Neural cell (in vitro differentiated cells): ENCODE data around the gene HDDC3.

Experiments
- CTCF ChIP-seq: fragments of 450-650 bp; IDR thresholded peaks from 2 replicates; pipeline ENCODE4 v1.5.1; 2014; ENCODE audit warnings: antibody characterized with exemption, mild to moderate bottlenecking, moderate library complexity; ENCODE audit not compliant: poor library complexity, severe bottlenecking
- EP300 ChIP-seq: fragments of 450-650 bp; conservative IDR thresholded peaks from 2 replicates; pipeline ENCODE4 v1.6.1; 2014; ENCODE audit warnings: antibody characterized with exemption, mild to moderate bottlenecking, moderate library complexity; ENCODE audit not compliant: poor library complexity, severe bottlenecking
- EZH2 ChIP-seq: fragments of 200-600, 300-800 bp; shearing (Covaris generic), sonication (generic); IDR thresholded peaks from 2 replicates; pipeline ENCODE4 v1.6.1; 2014; ENCODE audit warnings: antibody characterized with exemption, low read length, borderline replicate concordance, mild to moderate bottlenecking; ENCODE audit not compliant: insufficient read depth, poor library complexity, severe bottlenecking
- POLR2AphosphoS5 ChIP-seq: IDR thresholded peaks from 2 replicates; pipeline ENCODE4 v1.6.1; 2012
- RAD21 ChIP-seq: fragments of 450-650 bp; conservative IDR thresholded peaks from 2 replicates; pipeline ENCODE4 v1.6.1; 2014; ENCODE audit warnings: antibody characterized with exemption, mild to moderate bottlenecking, moderate library complexity
- REST ChIP-seq: IDR thresholded peaks from 2 replicates; pipeline ENCODE4 v1.6.1; 2012; ENCODE audit warnings: borderline replicate concordance

DNA sequence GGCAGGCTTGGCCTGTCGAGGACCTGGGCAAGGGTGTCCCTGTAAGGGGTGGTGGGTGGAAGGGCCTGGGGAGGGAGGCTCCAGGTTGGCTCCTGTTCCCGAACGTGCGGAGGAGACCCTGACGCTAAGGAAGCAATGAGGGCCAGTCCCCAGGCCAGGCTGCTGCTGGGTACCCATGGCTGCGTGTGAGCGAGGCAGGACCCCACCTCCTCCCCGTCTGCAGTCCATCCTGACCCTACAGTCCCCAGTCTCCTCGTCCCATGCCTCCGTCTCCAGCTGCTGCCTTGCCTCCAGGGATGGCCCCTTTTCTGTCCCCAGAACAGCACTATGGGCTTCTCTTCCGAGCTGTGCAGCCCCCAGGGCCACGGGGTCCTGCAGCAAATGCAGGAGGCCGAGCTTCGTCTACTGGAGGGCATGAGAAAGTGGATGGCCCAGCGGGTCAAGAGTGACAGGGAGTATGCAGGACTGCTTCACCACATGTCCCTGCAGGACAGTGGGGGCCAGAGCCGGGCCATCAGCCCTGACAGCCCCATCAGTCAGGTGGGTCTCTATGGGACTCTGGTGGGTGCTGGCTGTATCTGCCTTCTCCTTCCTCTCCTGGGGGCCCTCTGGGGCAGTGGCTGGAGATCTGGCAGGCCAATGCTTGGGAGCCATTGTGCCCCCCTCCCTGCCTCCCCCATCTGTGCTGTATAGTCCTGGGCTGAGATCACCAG lies 47.5 kb downstream of the HDDC3 start:
- TF ChIP-seq CTCF: no peak
- no peak for TF ChIP-seq EZH2
- TF ChIP-seq POLR2AphosphoS5: no peak
- TF ChIP-seq RAD21: no peak
- TF ChIP-seq REST: no peak
- no peak for TF ChIP-seq EP300
